HG03039 (cell line): ENCODE results near the gene SEPTIN8.

Source experiments
- ATAC-seq: cut with Tn5 transposase; IDR thresholded peaks from one replicate; pipeline ENCODE4 v1.9.1; 2021; ENCODE audit warnings: mild to moderate bottlenecking, moderate library complexity; ENCODE audit not compliant: unreplicated experiment

Gene SEPTIN8

GRCh38 chr5:132777209-132778069, at the start of gene SEPTIN8:
SEPTIN8 (minus strand) TSS chr5:132777239; CDS start chr5:132777137, 102 bp downstream.
- ATAC-seq = peak; percentile 53

- no peak for ATAC-seq
These were observed 49.5 kb upstream of the SEPTIN8 start for GRCh38 chr5:132826424-132827082.

- ATAC-seq = no peak
These were observed 48.9 kb upstream of the SEPTIN8 start for GRCh38 chr5:132825834-132826391.

GRCh38 chr5:132825033-132825833, 48.2 kb upstream of the SEPTIN8 start:
- ATAC-seq = no peak

- no peak for ATAC-seq
These were observed 47.4 kb upstream of the SEPTIN8 start for GRCh38 chr5:132824426-132824825.

- no peak for ATAC-seq
These were observed 46.5 kb upstream of the SEPTIN8 start for GRCh38 chr5:132823481-132824050.

GRCh38 chr5:132822650-132823480, 45.8 kb upstream of the SEPTIN8 start:
- no peak for ATAC-seq

- no peak for ATAC-seq
These were observed 44.8 kb upstream of the SEPTIN8 start for GRCh38 chr5:132821791-132822190.

GRCh38 chr5:132821350-132821749, 44.3 kb upstream of the SEPTIN8 start:
- ATAC-seq = no peak

- ATAC-seq = no peak
These were observed 43.2 kb upstream of the SEPTIN8 start for GRCh38 chr5:132820162-132820754.

- no peak for ATAC-seq
These were observed 42.4 kb upstream of the SEPTIN8 start for GRCh38 chr5:132819468-132819867.

- ATAC-seq = no peak
These were observed 40.0 kb upstream of the SEPTIN8 start for GRCh38 chr5:132817011-132817410.

- ATAC-seq = no peak
These were observed 39.5 kb upstream of the SEPTIN8 start for GRCh38 chr5:132816554-132816953.

- ATAC-seq = no peak
These were observed 39.0 kb upstream of the SEPTIN8 start for GRCh38 chr5:132816083-132816482.

- no peak for ATAC-seq
These were observed 38.4 kb upstream of the SEPTIN8 start for GRCh38 chr5:132815454-132815853.

GRCh38 chr5:132814503-132815294, 37.7 kb upstream of the SEPTIN8 start:
- no peak for ATAC-seq

GRCh38 chr5:132813599-132814502, 36.8 kb upstream of the SEPTIN8 start:
- ATAC-seq = no peak
